GOT3 (cell line): ENCODE data around the gene SNED1.

ENCODE experiments used
- DNase-seq: peaks from one replicate; lab custom pipeline; 2025; ENCODE audit warnings: mixed read lengths; lab: John Stamatoyannopoulos, UW

The SNED1 gene

DNA sequence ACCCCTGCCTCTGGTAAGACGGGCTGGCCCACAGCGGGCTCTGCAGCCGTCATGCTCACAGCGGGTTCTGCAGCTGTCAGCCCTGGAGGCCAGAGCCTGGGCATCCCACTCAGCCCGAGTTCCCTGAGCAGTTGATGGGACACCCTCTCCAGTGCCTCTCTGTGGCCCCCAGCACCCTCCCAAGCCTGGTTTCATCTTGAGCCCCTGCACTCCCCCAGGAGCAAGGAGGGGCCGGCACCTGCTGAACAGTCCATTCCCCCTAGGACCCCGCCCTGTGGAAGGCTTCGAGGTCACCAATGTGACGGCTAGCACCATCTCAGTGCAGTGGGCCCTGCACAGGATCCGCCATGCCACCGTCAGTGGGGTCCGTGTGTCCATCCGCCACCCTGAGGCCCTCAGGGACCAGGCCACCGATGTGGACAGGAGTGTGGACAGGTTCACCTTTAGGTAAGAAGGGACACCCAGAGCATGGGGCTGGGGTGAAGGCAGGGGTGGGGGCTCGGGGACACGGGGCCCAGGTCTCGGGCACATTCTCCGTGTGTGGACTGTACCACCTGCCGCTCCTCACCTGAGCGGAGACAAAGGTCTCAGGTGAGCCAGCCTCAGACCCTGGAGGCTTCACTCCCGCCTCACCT, 69.2 kb downstream of the SNED1 start:
- DNase-seq = no peak

DNA sequence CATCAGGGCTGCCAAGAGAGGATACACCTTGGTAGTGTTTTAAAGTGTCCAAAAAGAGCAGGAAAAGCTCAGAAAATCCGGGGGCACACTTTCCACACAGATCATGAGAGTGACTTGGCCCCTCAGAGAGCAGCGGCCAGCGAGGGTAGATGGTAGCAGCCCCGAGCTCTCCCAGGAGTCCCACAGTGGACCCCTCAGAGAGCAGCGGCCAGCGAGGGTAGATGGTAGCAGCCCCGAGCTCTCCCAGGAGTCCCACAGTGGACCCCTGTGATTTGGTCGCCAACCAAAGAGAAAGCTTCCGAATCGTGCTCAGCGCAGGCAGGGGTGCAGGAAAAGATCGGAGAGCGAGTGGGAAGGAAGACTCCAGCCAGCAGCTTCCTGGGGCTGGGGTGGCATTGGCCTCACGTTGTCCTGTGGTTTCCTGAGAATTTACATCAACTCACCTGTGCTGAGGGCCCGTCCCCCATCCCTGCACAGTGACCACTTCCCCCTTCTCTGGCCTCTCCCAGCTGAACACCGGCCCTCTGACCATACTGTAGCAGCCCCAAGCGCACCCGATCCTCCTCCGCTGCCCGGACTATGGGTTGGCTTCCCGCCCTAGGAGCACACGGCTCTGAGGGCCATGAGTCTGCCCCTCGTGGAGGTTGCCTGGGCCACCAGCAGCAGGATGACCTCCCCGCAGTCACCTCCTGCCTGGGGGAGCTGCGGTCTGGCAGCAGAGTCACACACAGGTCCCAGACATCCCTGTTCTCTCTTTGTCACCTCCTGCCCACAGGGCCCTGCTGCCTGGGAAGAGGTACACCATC, 69.9 kb downstream of the SNED1 start:
- DNase-seq = no peak

DNA sequence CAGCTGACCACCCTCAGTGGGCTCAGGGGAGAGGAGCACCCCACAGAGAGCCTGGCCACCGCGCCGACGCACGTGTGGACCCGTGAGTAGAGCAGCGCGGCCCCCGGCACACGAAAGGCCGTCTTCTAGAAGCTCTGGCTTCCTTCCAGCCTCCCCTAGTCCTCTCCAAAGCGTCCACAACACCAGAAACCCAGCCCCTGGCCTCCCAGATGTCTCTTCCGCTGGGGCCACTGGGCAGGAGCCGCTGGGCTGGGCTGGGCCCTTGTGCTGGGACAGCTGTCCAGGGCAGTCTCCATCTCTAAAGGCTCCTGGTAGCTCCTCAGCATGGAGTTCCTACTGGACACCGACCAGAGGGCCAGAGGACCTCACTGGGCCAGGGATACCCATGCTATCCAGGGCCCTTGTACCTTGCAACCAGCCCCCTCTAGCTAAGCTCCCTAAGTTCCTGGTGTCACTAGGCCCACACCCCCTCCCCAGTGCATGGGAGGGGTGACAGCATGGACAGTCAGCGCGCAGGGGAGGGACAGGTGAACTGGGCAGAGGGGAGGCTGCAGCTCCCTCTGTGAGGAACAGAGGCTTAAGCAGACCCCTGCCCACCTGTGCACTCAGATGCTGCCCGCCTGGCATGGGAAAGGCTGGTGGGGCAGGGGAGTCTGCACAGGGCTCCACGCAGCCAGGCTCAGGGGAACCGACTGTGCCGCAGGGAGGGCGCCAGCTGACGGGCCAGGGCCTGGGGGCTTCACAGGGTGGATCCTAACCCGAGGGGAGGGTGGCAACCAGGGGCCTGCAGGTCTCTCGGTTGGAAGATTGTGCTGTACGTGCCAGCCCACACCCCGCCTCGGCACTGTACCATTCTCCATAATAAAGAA, 70.8 kb downstream of the SNED1 start:
- DNase-seq = no peak

DNA sequence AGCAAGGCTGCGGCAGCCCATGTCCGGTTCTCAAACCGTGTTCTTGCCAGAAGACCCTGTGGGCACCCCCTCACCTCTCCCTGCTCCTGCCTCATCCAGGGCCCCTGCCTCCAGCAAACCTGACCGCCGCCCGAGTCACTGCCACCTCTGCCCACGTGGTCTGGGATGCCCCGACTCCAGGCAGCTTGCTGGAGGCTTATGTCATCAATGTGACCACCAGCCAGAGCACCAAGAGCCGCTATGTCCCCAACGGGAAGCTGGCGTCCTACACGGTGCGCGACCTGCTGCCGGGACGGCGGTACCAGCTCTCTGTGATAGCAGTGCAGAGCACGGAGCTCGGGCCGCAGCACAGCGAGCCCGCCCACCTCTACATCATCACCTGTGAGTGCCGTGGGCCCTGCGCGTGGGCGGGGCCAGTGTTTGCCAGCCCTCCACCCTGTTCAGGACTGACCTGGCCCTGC, 71.4 kb downstream of the SNED1 start:
- no peak for DNase-seq

DNA sequence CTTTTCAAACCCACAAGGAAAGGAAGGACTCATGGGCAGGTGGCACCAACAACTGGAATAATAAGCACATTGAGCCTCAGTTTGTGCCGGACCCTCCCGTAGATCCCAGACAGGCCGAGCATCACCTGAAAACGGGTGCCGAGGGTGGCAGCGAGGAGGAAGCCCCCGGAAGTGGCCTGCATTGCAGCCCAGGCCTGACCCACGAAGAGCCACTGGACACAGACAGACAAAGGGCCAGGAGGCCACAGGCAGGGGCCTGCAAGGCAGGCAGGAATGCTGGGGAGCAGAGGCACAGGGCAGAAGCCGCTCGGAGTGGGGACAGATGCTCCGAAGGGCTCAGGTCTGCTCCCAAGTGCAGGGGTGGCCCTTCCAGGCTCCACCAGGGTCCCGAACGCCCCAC, 71.9 kb downstream of the SNED1 start:
- no peak for DNase-seq

DNA sequence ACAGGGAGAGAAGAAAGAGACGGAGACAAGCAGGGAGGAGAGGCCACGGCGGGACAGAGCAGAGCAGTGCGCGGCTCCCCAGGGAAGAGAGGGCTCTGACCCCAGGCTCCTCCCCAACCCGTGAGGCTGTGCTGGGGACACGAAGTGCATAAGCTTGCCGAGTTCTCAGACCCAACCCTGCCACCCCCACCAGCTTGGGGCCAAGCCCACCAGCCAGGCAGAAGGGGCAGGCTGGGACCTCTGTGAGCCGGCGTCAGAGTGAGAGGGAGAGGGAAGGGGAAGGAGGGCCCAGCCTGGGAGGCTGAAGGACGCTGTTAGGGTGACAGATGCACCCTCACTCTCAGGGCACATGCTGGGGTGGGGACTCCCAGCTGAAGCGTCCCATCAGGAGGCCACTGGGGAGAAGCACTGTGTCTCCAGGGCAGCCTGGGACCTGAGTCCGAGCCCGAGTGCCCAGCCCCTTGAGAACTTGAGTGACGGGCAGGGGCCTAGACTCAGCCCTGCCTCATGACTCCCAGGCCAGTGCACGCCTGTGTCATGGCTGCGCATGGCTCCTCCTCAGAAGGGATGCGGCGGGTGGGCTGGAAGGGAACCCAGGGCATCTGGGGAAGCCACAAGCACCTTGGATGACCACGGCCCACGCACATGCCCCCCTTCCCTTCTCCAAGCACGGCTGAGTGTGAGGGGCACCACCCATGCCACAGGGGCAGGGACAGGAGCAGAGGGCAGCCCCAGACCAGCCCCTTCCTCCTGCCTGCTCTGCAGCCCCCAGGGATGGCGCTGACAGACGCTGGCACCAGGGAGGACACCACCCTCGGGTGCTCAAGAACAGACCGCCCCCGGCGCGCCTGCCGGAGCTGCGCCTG, 72.6 kb downstream of the SNED1 start:
- DNase-seq = no peak

DNA sequence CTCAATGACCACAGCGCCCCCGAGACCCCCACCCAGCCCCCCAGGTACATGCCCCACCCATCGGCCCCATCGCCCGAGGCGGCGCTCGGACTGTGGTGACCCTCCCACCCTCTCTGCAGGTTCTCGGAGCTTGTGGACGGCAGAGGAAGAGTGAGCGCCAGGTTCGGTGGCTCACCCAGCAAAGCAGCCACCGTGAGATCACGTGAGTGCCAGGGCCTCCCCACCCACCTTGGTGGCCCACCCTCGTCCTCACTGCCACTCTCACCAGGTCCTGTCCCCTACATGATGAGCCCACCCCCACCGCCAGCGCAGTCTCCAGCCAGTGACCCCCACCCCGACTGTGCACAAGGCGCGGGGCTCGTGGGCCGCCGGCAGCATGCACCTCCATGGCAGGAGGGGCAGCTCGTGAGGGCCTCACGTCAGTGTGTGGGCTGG, 73.3 kb downstream of the SNED1 start:
- no peak for DNase-seq

DNA sequence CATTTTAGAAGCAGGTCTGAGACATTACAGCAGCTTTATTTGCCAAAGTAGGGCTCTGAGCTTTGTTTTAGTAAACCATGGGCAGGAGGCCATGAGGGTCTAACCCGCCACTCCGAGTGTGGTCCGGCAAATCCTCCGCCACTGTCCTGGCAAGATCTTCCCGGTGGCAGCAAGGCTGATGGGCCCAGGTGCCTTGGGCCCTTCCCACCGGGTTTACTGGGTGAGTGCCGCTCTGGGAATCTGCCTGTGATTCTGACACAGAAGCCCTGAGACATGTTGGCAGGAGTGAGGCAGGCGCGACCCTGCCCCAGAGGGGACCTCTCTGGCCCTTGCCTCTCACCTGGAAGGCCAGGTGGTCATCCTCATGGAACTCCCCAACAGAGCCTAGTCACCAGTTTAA, 73.7 kb downstream of the SNED1 start:
- DNase-seq = no peak

DNA sequence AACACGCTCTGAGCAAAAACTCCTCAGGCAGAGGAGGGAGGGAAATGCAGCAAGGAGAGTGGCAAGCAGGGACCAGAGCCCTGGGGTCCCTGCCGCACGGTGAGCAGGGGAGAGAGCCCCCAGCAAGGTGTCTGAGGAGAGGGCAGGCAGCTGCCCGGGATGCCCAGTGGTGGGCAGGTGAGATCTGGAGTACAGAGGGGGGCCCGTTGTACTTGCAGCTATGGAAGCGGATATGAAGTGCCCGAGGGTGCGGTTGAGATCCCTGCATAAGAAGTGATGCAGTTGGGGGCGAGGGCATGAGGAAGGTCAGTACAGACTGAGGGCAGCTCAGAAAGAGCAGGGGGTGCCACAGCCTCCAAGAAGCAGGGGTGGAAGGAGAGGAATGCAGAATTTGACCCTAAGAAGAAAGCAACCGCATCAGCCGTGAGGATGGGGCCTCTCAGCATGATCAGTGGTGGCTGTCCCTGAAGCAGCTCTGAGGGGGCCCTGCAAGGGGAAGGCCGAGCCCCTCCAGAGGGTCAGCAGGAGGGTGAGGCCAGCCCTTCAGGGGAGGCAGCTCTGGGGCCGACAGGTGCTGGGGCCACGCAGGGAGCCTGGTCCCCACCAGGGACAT, 74.2 kb downstream of the SNED1 start:
- DNase-seq = no peak

DNA sequence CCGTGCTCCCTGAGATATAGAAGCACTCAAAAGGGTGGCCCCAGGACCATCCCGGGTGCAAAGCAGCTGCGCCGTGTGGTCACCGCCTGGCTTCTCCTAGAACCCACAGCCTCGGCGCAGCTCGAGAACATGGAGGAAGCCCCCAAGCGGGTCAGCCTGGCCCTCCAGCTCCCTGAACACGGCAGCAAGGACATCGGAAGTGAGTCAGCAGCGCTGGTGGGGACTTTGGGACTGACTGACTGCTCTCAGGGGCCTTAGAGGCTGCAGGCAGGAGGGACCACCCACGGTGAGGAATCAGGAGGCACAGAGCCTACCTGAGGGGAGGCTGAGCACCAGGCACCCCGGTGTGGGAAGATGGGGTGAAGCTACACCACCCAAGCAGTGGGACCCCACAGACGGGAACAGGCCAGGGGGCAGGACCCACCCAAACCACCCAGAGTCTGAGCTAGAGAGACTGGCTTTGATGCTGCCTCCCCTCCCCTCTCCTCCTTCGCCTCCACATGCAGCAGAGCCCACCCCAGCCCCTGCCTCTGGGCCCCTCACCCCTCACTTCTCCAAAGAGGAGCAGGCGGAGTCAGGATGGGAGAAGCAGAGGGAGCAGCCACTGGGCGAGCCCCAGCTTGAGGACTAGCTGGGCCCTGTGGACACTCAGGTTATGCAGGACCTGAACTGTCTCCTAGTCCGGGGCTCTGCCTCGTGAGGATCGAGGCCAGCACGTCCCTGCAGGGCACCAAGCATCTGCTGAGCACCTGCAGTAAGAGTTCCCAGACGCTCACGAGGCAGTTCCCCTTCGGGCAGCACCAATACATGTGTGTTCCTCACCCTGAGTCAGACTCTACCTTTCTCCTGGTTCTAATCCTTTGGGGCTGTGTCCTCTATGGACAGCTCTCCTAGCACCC, 75.0 kb downstream of the SNED1 start:
- no peak for DNase-seq

DNA sequence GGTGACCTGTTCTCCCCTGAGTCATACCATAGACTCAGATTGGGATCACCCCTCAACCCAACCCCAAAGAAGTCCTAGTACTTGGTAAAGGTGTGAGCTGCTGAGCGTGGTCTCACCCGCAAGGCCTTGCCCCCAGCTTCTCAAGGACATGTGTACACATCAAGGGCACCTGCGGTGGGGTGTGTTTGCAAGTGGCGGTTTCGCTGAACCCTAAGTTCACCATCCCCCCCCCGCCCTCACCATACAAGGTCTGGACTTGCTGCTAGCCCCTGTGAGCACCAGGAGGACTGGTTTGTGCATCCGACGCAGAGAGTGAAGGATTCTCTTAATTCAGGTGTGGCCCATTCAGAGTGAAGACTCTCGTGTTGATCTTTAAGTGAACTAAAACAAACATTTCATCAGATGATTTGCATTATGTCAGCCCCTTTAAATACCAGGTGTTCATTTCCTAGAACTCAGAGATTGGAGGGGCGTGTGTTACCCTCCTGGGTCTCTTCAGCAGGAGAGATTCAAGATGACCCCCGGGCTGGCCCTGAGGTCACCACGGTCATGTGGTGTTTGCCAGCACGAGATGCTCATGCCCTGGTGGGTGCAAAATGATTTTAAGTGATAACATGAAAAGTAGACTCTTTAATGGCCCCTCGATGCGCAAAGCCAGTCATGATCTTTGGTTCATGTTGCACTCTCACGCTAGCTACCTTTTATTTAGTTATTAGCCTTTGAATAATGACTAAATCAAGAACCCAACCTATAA, 75.8 kb downstream of the SNED1 start:
- no peak for DNase-seq

DNA sequence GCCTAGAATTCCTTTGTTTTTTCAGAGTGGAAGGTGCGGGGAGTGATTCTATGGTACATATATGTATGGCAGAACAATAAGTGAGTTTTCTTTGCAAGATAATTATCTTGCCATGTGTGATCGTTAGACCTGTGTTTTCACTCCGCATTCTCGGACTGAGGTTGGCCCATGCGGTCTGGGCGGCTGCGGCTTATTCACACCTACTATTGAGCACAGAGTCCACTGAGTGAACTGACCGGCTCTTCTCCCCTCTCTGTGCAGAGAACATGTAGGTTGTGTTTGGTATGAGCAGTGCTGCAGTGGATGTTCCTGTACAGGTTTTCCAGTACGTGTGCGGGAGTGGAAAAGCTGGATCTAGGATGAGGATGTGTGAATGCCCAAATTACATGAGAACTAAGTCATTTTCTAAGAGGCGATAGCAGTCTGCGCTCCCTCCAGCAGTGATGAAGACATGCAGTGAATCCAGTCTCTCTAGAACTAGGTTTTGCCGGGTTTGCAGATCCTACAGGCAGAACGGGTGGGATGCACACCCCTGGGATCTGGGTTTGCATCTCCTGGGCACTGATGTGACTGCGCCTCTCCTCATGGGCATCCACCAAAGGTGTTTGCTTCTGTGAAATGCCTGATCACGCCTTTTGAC, 76.6 kb downstream of the SNED1 start:
- DNase-seq = no peak

DNA sequence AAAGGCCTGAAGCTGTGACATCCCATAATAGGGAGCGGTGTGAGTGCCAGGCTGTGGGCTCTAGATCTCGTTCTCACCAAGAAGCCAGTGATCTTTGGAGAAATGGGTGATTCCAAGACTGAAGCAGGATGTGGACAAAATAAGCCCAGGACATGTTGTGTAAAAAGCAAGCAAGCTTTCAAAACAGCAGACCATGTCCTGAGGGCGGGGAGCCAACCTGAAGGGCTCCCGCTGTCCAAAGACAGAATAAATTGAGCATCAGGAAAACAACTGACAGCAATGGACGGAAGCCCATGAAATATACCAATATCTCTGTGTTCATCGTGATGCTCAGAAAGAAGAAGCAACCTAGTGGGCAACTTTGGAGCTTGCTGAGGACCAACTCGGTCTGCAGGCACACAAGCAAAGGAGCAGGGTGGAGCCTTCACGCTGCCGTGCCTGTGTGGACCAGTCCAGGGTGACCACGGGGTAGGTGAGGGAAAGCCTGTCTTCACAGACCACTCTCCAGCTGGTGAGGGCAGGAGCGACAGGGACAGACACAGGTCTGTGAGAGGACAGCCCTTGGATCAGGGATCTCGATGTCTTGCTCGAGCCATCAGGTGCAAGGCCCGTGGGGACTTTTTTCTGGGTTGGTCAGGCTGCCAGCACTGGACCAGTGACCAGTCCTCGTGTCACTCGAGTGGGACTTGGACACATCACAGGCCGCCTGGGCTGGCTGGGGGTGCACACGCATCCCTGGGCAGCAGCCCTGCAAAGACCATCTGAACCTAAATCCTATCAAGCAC, 82.2 kb downstream of the SNED1 start:
- no peak for DNase-seq

DNA sequence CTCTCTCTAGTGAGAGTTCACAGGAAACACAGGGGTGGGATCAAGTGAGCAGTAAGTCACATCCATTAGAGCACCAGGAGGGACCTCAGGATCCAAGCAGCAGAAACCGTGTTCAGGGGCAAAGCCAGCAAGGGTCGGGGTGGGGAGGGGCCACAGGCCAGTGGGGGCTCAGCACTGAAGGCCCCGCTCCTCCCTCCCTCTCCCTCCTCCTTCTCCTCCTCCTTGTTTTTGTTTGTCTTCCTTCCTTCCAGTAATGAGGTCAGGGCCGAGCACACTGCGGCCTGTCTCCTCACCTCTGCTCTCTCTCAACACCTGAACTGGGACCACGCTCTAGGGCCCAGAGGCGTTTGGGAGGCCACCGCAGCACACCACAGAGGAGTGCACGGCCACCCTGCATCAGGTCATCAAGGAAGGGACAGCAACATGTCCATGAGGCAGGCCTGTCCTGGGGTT, 82.8 kb downstream of the SNED1 start:
- no peak for DNase-seq

DNA sequence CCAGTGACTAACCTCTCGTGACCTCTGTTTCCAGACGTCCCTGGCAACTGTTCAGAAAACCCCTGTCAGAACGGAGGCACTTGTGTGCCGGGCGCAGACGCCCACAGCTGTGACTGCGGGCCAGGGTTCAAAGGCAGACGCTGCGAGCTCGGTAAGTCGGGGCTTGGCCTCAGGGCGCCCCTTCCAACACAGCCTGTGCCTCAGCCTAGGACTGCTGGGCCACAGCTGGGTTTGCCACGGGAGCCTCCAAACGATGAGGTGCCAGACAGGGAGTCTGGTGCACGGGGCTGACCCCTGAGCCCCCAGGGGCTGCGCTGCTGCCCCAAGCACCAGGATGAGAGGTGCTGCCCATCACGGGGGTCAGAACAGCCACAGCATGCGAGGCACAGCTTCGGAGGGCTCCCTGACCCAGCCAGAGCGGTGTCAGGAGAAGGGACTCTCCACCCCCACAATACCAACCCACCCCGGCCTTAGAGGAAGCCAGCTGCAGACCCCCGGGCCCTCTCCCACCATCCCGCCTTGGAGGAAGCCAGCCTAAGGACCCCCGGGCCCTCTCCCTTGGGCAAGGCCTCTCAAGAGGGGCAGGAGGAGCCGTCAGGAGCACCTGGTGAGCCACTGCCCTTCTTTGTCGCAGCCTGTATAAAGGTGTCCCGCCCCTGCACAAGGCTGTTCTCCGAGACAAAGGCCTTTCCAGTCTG, 83.4 kb downstream of the SNED1 start:
- no peak for DNase-seq

DNA sequence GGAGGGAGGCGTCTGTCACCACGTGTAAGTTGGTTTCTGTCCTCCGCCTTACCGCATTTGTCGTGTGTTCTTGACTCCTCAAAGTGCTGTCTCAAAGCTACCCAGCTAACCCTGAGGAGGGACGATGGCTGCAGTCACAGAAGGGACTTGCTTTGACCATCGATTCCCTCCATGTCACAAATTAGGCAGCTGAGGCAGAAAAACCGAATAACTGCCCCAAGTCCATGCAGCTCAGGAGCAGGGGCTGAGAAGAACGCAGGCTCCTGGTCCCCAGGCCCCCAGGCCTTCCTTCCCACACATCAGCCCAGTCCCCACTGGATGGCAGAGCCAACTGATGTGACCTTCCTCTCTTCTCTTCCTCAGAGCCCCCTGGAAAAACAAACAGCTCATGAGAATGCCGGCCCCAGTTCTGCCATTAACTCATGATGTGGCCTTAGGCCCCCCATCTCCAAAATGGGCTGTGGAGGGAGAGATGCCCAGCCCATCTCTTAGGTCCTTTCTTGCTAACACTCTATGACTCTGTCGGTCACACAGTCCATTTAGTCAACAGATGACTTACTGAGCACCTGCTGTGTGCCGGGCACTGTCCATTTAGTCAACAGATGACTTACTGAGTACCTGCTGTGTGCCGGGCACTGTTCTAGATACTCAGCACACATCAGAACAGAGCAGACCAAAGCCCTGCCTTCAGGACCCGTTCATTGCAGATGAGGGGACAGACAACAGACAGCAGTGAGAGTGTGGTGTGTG, 84.1 kb downstream of the SNED1 start:
- no peak for DNase-seq

DNA sequence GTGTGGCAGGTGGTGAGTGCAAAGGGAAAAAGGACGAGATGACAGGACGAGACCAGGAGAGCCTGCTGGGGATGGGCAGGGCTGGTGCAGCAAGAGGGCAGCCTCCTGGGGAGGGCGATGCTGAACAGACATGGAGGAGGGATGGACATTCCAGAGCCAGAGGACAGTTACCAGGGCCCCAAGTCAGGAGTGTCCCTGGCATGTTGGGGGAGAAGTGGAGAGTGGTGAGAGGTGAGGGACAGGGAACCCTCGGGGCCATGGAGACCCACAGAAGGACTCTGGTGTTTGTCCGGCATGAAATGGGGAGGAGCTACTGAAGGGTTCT, 84.6 kb downstream of the SNED1 start:
- no peak for DNase-seq
